Measurements from ENCODE around the gene TNFRSF8. TPM values are rescaled to one million over a fixed set of nuclear protein-coding genes. Genes with fewer than 3 reads are reported as not detected.
A peak's percentile ranks its signal among the peaks of the same experiment; 100 is the strongest.

Gene TNFRSF8
- total and polyA plus RNA-seq, 9 of the 15 experiments (the other 6 are each of a cell fraction or from before 2014, with no cell fraction given) = 3.5 to 38.4 (median 17.1) TPM

DNA sequence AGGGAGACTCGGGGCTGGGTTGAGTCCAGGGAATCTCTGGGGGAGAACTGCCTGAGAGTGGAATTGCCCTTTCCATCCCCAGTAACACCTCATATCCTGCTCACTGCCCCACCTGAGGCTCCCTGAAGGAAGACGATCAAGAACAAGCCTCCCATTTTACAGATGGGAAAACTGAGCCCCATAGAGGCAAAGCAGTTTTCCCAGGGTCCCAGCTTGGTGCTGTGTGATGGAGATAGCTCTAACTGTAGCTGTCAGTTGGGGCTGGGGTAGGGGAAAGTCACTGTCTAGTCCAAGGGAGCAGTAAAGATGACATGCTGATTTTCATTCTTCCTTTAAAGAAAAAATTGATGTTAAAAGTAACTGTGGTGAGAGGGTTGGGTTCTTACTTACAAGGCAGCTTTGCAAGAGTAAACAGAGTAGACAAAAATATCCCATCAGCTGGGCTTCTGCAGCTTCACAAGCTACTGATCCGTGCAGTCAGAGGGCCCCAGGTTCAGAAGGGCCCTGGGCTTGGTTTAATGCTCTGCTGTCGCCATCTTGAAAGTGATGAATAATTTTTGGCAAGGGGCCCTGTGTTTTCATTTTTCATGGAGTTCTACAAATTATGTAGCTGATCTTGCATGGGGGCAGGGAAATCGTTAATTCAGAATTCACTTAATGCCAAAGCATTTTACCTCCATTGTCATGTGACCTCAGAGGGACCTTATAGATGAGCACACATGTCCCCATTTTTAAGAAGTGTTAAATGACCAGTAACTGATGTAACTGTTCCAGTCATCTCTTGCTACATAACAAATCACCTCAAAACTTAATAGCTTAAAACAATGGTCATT is 86.1 kb downstream of the TNFRSF8 start (continued):
- TF ChIP-seq ADNP (tag; IDR thresholded peaks at IDR 0.05) (peak; percentile 97), ZNF695 (CRISPR knock-in tag; IDR thresholded peaks at IDR 0.05) (no peak), ZFP1 (CRISPR knock-in tag; IDR thresholded peaks at IDR 0.05) (no peak), FOXK1 (CRISPR knock-in tag; IDR thresholded peaks at IDR 0.05; ENCODE audit: borderline replicate concordance) (0 out of 2 replicates have a peak, but pooled peaks have one; percentile 41), ZNF174 (CRISPR knock-in tag; IDR thresholded peaks at IDR 0.05) (no peak), JUNB (CRISPR knock-in tag; conservative IDR thresholded peaks at IDR 0.05) (no peak), PHF20 (IDR thresholded peaks at IDR 0.05; ENCODE audit: partially characterized antibody) (peak; percentile 71), FUS (optimal IDR thresholded peaks at IDR 0.05; ENCODE audit: low read depth, low read length) (no peak), HOXB6 (CRISPR knock-in tag; IDR thresholded peaks at IDR 0.05; ENCODE audit: borderline replicate concordance) (no peak), SPI1 (IDR thresholded peaks at IDR 0.05; ENCODE audit: borderline replicate concordance, low read depth, low read length) (no peak), FOXP1 (CRISPR knock-in tag; IDR thresholded peaks at IDR 0.05) (0 out of 2 replicates have a peak, but pooled peaks have one; percentile 30), KDM1A (IDR thresholded peaks at IDR 0.05) (peak; percentile 89 to 95), CHD1 (IDR thresholded peaks at IDR 0.05; ENCODE audit: low read length) (no peak), ATF1 (CRISPR knock-in tag; IDR thresholded peaks at IDR 0.05) (no peak), ATF1 (tag; IDR thresholded peaks at IDR 0.05) (no peak), RCOR1 (IDR thresholded peaks at IDR 0.05; ENCODE audit: borderline replicate concordance in 1 of 2, low read depth in 2 of 2, low read length in 2 of 2) (peak in 1 of 2 experiments; percentile 76; a peak in 3 of 4 replicates), ZNF444 (CRISPR knock-in tag; IDR thresholded peaks at IDR 0.05) (no peak), CBX1 (IDR thresholded peaks at IDR 0.05; ENCODE audit: low read depth) (peak; percentile 96), RBM25 (IDR thresholded peaks at IDR 0.05; ENCODE audit: low read depth, low read length, severe bottlenecking) (peak; percentile 96), PCBP1 (IDR thresholded peaks at IDR 0.05; ENCODE audit: low read depth, low read length, poor library complexity, severe bottlenecking) (no peak), PTBP1 (IDR thresholded peaks at IDR 0.05; ENCODE audit: low read depth, low read length) (0 out of 2 replicates have a peak, but pooled peaks have one; percentile 62), HLTF (IDR thresholded peaks at IDR 0.05) (no peak), STAT5B (CRISPR knock-in tag; IDR thresholded peaks at IDR 0.05) (no peak), CBFB (CRISPR knock-in tag; IDR thresholded peaks at IDR 0.05) (no peak), SUPT5H (IDR thresholded peaks at IDR 0.05) (no peak), SMAD2 (IDR thresholded peaks at IDR 0.05; ENCODE audit: low read depth, low read length) (no peak)
- TF ChIP-seq, protein P1, sequence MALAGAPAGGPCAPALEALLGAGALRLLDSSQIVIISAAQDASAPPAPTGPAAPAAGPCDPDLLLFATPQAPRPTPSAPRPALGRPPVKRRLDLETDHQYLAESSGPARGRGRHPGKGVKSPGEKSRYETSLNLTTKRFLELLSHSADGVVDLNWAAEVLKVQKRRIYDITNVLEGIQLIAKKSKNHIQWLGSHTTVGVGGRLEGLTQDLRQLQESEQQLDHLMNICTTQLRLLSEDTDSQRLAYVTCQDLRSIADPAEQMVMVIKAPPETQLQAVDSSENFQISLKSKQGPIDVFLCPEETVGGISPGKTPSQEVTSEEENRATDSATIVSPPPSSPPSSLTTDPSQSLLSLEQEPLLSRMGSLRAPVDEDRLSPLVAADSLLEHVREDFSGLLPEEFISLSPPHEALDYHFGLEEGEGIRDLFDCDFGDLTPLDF (CRISPR knock-in tag; IDR thresholded peaks at IDR 0.05) = no peak
- TF ChIP-seq, protein P2, sequence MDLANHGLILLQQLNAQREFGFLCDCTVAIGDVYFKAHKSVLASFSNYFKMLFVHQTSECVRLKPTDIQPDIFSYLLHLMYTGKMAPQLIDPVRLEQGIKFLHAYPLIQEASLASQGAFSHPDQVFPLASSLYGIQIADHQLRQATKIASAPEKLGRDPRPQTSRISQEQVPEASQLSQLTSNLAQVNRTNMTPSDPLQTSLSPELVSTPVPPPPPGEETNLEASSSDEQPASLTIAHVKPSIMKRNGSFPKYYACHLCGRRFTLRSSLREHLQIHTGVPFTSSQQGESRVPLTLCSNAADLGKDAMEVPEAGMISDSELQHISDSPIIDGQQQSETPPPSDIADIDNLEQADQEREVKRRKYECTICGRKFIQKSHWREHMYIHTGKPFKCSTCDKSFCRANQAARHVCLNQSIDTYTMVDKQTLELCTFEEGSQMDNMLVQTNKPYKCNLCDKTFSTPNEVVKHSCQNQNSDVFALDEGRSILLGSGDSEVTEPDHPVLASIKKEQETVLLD (IDR thresholded peaks at IDR 0.05) = no peak
